A673 (cell line): ENCODE results near the gene BCKDK.

ENCODE experiments used
- EZH2 ChIP-seq: fragments of 200-600 bp; sonication (generic); IDR thresholded peaks from 2 replicates; pipeline ENCODE4 v1.6.1; 2017; ENCODE audit warnings: borderline replicate concordance, low read depth, mild to moderate bottlenecking, mixed read lengths, antibody characterized with exemption, low read length; ENCODE audit not compliant: poor library complexity, severe bottlenecking
- TF ChIP-seq, protein P1 (sequence below): fragments of 300-800, 200-600 bp; sonication (generic); conservative IDR thresholded peaks from 2 replicates; pipeline ENCODE4 v1.5.1; 2017; ENCODE audit warnings: low read depth, mild to moderate bottlenecking, antibody characterized with exemption, low read length, moderate library complexity, mixed read lengths

DNA sequence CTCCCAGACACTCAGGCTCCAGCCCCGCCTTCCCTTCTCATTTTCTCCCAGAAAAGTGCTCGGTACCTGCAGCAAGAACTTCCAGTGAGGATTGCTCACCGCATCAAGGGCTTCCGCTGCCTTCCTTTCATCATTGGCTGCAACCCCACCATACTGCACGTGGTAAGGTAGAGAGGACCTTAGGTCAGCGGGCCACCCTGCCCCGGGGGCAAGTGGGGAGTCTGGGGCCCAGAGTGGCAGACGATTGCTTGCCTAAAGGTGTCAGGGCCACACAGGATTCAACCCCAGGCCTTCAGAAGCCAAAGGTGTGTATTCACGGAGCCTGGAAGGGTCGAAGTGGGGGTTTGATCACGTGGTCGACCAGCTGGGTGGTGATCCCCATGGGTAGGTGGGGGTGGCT, 1.4 kb downstream of the BCKDK start:
- TF ChIP-seq, protein P1, sequence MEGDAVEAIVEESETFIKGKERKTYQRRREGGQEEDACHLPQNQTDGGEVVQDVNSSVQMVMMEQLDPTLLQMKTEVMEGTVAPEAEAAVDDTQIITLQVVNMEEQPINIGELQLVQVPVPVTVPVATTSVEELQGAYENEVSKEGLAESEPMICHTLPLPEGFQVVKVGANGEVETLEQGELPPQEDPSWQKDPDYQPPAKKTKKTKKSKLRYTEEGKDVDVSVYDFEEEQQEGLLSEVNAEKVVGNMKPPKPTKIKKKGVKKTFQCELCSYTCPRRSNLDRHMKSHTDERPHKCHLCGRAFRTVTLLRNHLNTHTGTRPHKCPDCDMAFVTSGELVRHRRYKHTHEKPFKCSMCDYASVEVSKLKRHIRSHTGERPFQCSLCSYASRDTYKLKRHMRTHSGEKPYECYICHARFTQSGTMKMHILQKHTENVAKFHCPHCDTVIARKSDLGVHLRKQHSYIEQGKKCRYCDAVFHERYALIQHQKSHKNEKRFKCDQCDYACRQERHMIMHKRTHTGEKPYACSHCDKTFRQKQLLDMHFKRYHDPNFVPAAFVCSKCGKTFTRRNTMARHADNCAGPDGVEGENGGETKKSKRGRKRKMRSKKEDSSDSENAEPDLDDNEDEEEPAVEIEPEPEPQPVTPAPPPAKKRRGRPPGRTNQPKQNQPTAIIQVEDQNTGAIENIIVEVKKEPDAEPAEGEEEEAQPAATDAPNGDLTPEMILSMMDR, result no peak
- TF ChIP-seq EZH2, result no peak
